HepG2 (cell line): ENCODE data around the gene NPHP3. TPM values are rescaled to one million over a fixed set of nuclear protein-coding genes. Genes with fewer than 3 reads are reported as not detected.
A peak's percentile ranks its signal among the peaks of the same experiment; 100 is the strongest.

Experiments
- CBX1 ChIP-seq: IDR thresholded peaks from one replicate; pipeline ENCODE4 v1.6.1; 2016; ENCODE audit warnings: antibody characterized with exemption, low read depth
- E2F2 ChIP-seq: sonication (generic); formaldehyde crosslinking; IDR thresholded peaks from 2 replicates; pipeline ENCODE4 v1.4.0; 2020; ENCODE audit warnings: missing genetic modification reagents, borderline replicate concordance
- ERF ChIP-seq: IDR thresholded peaks from 2 replicates; pipeline ENCODE4 v1.6.1; 2018; ENCODE audit warnings: missing biosample characterization, missing genetic modification reagents
- MAFG ChIP-seq: sonication (generic); formaldehyde crosslinking; IDR thresholded peaks from 2 replicates; pipeline ENCODE4 v1.5.1; 2020; ENCODE audit warnings: mild to moderate bottlenecking, missing genetic modification reagents
- MEIS1 ChIP-seq: sonication (generic); formaldehyde crosslinking; IDR thresholded peaks from 2 replicates; pipeline ENCODE4 v1.9.0; 2021; ENCODE audit warnings: mild to moderate bottlenecking, missing genetic modification reagents, moderate library complexity, borderline replicate concordance
- NFAT5 ChIP-seq: sonication (generic); formaldehyde crosslinking; IDR thresholded peaks from 2 replicates; pipeline ENCODE4 v1.4.0; 2020; ENCODE audit warnings: missing genetic modification reagents
- NFKB2 ChIP-seq: sonication (generic); formaldehyde crosslinking; IDR thresholded peaks from 2 replicates; pipeline ENCODE4 v1.4.0; 2020; ENCODE audit warnings: missing genetic modification reagents, borderline replicate concordance
- RORA ChIP-seq: sonication (generic); formaldehyde crosslinking; IDR thresholded peaks from 2 replicates; pipeline ENCODE4 v1.5.0; 2020; ENCODE audit warnings: mild to moderate bottlenecking, missing genetic modification reagents, moderate library complexity
- SKI ChIP-seq: fragments of 450-650 bp; IDR thresholded peaks from one replicate; pipeline ENCODE4 v1.6.1; 2018; ENCODE audit warnings: mild to moderate bottlenecking; ENCODE audit not compliant: partially characterized antibody
- SNRNP70 ChIP-seq: fragments of 200-400 bp; formaldehyde crosslinking; IDR thresholded peaks from 2 replicates; pipeline ENCODE4 v1.6.1; 2017; ENCODE audit warnings: mild to moderate bottlenecking, low read depth, low read length, moderate library complexity
- ZC3H4 ChIP-seq: sonication (generic); formaldehyde crosslinking; IDR thresholded peaks from 2 replicates; pipeline ENCODE4 v1.4.0; 2020; ENCODE audit warnings: missing genetic modification reagents, borderline replicate concordance
- ZFP90 ChIP-seq: sonication (generic); formaldehyde crosslinking; IDR thresholded peaks from 2 replicates; pipeline ENCODE4 v1.8.0; 2022; ENCODE audit warnings: missing genetic modification reagents, mild to moderate bottlenecking, inconsistent platforms, borderline replicate concordance
- ZNF12 ChIP-seq: sonication (generic); formaldehyde crosslinking; IDR thresholded peaks from 2 replicates; pipeline ENCODE4 v1.5.0; 2020; ENCODE audit warnings: missing genetic modification reagents
- ZNF331 ChIP-seq: sonication (generic); formaldehyde crosslinking; IDR thresholded peaks from 2 replicates; pipeline ENCODE4 v1.4.0; 2020; ENCODE audit warnings: missing genetic modification reagents
- ZNF33A ChIP-seq: sonication (generic); formaldehyde crosslinking; IDR thresholded peaks from 2 replicates; pipeline ENCODE4 v1.5.1; 2020; ENCODE audit warnings: missing genetic modification reagents, mild to moderate bottlenecking, moderate library complexity, borderline replicate concordance
- ZNF737 ChIP-seq: sonication (generic); formaldehyde crosslinking; IDR thresholded peaks from 2 replicates; pipeline ENCODE4 v1.5.0; 2020; ENCODE audit warnings: missing genetic modification reagents, mild to moderate bottlenecking, borderline replicate concordance
- ZNF780A ChIP-seq: sonication (generic); formaldehyde crosslinking; IDR thresholded peaks from 2 replicates; pipeline ENCODE4 v1.8.0; 2022; ENCODE audit warnings: mild to moderate bottlenecking, missing genetic modification reagents, moderate library complexity
- ZSCAN29 ChIP-seq: sonication (generic); formaldehyde crosslinking; conservative IDR thresholded peaks from 2 replicates; pipeline ENCODE4 v1.4.0; 2020; ENCODE audit warnings: mild to moderate bottlenecking, missing genetic modification reagents
- ZSCAN9 ChIP-seq: IDR thresholded peaks from 2 replicates; pipeline ENCODE4 v1.6.1; 2016; ENCODE audit warnings: borderline replicate concordance
- polyA plus RNA-seq, 8 experiments: library from polyadenylated mRNA; depleted of rRNA in 3 of 8; stranded (reverse) in 7 of 8; unstranded in 1 of 8; fragments of >200 nt; fragmentation: Illumina TruSeq in 4 of 8; extraction: Trizol in 4 of 8; gene quantifications; 2 replicates each; pipeline versions ENCODE4 v1.2.1 to v1.2.3, GENCODE V29; 2011 to 2016; ENCODE audit warnings: low read depth in 4 of 8, missing spikeins in 1 of 8, mixed read lengths in 1 of 8; ENCODE audit not compliant: insufficient read depth in 1 of 8
- total RNA-seq, 5 experiments: library from RNA; depleted of rRNA; stranded (reverse); fragments of >200 nt; fragmentation: Illumina TruSeq; extraction: Trizol; gene quantifications; 2 replicates each; pipeline ENCODE4 v1.2.3, GENCODE V29; 2016; ENCODE audit warnings: low read depth in 1 of 5
- TF ChIP-seq, protein P1 (sequence below): sonication (generic); formaldehyde crosslinking; IDR thresholded peaks from 2 replicates; pipeline ENCODE4 v1.4.0; 2020; ENCODE audit warnings: mild to moderate bottlenecking, missing genetic modification reagents
- TF ChIP-seq, protein P2 (sequence below): sonication (generic); formaldehyde crosslinking; IDR thresholded peaks from 2 replicates; pipeline ENCODE4 v1.4.0; 2020; ENCODE audit warnings: missing genetic modification reagents, borderline replicate concordance

Gene NPHP3
- total and polyA plus RNA-seq, 2 of the 13 experiments (the other 11 are each of a cell fraction or from before 2014, with no cell fraction given), result 11.0 to 20.2 TPM

DNA sequence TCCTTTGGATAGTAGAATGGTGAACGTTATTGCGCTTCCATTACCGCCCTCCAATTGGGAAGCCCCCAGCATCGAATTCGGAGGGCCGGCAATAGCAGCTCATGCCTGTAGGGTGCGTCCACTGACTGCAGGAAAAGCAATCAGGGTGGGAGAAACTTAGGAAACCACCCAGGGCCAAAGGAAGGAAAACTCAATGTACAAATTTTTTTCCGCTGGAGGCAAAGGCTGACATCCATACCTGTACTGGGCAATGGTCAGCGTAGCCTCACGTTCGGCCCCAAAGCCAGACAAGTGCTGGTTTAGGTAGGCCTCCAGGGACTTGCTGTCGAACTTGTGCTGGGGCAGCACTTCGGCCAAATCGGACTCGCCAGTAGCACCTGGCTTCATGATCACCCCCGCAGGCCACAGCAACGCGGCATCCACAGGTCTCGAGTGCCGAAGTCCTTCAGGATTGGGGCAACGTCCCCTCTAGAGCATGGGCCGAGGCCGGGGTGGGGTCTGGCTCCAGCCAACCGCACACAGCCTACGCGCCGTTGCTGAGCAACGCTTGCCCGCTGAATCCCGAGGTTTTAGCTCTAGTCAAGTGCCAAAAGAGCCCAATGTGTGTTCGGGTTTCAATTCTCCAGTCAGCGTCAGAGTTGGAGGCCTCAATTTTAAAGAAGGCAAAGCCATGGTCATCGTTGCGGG, 62.7 kb downstream of the NPHP3 start, which contains the start of gene ACAD11 (continued):
- TF ChIP-seq RORA (CRISPR knock-in tag) (no peak), ZSCAN29 (CRISPR knock-in tag) (peak; percentile 92), ZNF331 (no peak), ZSCAN9 (CRISPR knock-in tag) (no peak), NFKB2 (no peak), ERF (CRISPR knock-in tag) (peak; percentile 62), E2F2 (peak; percentile 28; the same call in 1 of the 2 replicates), MAFG (CRISPR knock-in tag) (no peak), ZNF780A (CRISPR knock-in tag) (no peak), MEIS1 (CRISPR knock-in tag) (peak; percentile 35; the same call in 1 of the 2 replicates), SKI (no peak), ZNF737 (CRISPR knock-in tag) (no peak), ZNF12 (CRISPR knock-in tag) (0 out of 2 replicates have a peak, but pooled peaks have one; percentile 7), SNRNP70 (no peak), NFAT5 (CRISPR knock-in tag) (no peak), ZC3H4 (CRISPR knock-in tag) (no peak), CBX1 (no peak), ZNF33A (no peak), ZFP90 (CRISPR knock-in tag) (0 out of 2 replicates have a peak, but pooled peaks have one; percentile 27)
- TF ChIP-seq, protein P1, sequence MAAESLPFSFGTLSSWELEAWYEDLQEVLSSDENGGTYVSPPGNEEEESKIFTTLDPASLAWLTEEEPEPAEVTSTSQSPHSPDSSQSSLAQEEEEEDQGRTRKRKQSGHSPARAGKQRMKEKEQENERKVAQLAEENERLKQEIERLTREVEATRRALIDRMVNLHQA (CRISPR knock-in tag), result no peak
- TF ChIP-seq, protein P2, sequence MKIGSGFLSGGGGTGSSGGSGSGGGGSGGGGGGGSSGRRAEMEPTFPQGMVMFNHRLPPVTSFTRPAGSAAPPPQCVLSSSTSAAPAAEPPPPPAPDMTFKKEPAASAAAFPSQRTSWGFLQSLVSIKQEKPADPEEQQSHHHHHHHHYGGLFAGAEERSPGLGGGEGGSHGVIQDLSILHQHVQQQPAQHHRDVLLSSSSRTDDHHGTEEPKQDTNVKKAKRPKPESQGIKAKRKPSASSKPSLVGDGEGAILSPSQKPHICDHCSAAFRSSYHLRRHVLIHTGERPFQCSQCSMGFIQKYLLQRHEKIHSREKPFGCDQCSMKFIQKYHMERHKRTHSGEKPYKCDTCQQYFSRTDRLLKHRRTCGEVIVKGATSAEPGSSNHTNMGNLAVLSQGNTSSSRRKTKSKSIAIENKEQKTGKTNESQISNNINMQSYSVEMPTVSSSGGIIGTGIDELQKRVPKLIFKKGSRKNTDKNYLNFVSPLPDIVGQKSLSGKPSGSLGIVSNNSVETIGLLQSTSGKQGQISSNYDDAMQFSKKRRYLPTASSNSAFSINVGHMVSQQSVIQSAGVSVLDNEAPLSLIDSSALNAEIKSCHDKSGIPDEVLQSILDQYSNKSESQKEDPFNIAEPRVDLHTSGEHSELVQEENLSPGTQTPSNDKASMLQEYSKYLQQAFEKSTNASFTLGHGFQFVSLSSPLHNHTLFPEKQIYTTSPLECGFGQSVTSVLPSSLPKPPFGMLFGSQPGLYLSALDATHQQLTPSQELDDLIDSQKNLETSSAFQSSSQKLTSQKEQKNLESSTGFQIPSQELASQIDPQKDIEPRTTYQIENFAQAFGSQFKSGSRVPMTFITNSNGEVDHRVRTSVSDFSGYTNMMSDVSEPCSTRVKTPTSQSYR (CRISPR knock-in tag), result no peak
